DMS114 treated with DMSO at 0.1 percent for 48 hours (cell line): Measurements from ENCODE around the gene LHX4.

Experiments
- DNase-seq: peaks from one replicate; lab custom pipeline; 2025; ENCODE audit not compliant: unreplicated experiment; lab: John Stamatoyannopoulos, UW

LHX4 gene

DNA sequence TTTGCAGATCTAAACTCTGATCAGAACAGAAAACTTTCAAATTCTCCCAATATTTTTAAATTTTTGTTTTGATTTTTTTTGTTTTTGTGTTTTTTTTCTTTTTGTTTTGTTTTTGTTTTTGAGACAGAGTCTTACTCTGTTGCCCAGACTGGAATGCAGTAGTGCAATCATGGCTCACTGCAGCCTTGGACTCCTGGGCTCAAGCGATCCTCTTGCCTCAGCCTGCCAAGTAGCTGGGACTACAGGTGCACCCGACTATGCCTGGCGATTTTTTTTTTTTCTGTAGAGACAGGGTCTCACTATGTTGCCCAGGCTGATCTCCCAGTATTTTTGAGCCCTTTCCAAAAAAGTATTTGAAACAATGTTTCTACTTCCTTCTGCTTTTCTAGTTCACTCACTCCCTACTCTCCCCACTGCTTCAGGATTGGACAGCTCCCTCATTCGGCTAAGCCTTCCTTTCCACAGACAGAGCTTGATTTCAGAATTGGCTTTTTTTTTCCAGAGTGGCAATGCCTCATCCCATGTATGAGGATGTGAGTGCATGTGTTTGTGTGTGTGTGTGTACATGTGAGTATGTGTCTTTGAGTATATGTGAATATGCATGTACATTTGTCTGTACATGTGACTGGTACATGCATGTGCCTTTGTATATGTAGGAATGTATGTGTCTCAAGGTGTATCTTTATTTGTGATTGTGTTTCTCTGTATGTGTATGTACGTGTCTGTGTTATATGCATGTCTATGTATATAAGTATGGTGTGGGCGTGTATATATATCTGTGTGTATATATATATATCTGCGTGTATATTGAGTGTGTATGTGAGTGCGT, 11.9 kb downstream of the LHX4 start:
- DNase-seq = no peak

DNA sequence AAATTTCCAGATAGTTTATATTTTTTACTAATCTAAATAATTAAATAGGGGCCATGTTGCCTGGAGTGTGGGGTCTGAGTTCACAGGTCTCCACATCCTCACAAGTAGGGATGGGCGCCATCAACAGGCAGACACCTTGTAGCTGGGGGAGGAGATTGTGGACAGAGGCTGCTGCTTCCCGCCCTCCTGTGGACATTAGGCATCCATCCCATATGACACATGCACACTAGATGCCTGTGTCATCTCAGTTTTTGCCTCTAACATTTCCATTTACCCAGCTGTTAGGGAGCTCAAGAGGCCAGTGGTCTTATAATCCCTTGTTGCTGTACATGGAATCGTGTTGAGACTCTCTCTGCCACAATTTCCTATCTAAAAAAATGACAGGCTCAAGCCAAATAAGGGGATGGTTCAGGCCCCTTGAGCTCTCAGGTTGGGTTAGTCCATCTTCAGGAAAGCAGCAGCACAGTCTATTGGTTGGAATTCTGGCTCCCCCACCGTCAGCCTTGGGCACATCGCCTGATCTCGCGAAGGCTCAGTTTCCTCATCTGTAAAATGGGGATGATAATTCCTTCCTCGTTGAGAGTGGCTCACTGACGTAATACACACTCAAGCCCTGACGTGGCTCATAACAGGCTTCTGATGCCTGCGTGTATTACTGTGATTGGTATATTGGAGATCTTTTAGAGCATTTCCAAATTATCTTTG, 13.6 kb downstream of the LHX4 start:
- DNase-seq = no peak

DNA sequence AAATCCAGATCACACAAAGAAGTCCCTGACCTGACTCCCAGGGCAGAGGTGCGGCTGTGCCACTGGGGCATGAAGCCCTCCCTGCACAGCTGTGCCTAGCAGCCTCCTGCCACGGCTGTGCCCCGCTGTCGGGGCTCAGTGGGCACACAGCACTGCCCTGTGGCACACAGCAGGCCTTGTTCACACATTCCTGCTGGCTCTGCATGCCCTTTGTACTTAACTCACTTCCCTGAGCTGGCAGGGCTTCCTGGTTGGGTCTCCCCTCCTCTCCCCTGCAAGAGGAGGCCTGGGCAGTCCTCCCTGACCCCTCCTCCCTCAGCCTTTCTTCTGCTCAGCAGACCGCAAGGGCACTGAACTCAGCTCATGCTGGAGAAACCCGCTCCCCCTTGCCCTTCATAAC, 14.8 kb downstream of the LHX4 start:
- no peak for DNase-seq

DNA sequence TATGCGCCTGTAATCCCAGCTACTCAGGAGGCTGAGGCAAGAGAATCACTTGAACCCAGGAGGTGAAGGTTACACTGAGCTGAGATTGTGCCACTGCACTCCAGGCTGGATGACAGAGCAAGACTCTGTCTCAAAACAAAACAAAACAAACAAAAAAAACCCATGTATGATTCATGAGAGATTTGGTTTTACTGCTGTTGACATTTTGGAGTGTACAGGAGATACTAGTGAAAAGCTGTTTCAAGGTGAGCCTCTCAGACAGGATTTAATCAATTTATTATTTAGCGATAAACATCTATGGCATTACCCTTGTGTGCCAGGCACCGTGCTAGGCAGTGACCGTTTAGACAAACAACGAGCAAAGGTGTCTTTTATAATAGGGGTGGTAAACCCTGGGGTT, 16.5 kb downstream of the LHX4 start:
- DNase-seq = no peak

- DNase-seq = no peak
These were observed 17.0 kb downstream of the LHX4 start for GRCh38 chr1:180247061-180247460.

DNA sequence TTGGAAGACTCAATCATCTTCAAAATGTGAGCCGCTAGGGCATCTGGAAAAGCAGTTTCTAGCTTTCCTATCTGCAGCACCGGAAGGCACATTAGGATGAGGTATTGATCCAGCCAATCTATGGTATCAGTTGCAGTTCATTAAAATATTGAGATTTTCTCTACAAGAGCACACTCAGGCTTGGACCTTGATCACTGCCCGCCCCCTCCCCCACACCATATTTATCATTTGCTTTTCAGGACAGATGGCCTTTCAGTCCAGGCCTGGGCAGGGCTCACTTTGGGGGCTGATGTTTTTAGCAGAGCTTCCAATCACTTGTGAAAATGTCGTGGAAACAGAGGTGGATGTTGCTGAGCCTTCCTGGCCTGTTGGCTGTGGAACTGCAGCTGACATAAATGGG, 17.5 kb downstream of the LHX4 start:
- DNase-seq = no peak

GRCh38 chr1:180248176-180248575, 18.1 kb downstream of the LHX4 start:
- no peak for DNase-seq

DNA sequence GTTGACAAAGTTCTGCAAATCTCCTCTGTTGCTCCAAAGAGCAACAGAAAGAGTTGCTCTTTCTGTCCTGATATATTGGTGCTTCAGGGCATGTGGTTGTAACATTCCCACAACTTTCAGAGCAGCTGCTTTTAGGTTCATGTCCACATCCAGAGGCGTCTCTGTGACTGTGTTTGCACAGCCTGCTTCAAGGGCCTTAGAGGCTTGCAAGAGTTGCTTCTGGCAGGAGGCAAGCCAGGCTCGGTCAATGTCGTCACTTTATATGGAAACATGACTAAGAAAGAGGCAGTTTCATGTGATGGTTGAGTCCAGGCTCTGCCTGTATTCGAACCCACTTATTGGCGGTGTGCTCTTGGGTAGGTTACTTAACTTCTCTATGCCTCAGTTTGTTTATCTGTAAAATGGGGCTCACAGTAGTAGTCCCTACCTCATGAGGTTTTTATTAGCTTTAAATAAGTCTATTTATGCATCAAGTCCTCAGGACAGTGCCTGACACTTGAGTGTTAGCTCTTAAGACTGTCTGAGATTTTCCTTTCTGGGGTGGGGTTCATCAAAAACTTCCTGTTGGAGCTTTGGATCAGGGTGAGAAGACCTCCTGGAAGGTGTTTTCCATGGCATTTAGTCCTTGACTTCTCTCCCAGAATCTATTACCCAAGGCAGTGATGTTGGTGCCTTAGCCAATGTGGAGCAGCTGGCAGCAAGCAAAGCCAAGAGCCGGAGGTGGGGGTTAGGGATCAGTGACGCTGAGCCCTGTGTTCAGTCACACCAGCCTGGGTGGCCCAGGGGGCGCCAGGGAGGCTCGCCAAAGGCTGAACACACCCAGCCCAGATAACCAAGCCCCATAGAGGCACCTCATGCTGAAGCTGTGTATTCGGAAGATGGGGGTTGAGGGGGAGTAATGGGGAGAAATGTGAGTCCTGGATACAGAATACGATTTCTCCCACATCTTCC, 18.9 kb downstream of the LHX4 start:
- no peak for DNase-seq

DNA sequence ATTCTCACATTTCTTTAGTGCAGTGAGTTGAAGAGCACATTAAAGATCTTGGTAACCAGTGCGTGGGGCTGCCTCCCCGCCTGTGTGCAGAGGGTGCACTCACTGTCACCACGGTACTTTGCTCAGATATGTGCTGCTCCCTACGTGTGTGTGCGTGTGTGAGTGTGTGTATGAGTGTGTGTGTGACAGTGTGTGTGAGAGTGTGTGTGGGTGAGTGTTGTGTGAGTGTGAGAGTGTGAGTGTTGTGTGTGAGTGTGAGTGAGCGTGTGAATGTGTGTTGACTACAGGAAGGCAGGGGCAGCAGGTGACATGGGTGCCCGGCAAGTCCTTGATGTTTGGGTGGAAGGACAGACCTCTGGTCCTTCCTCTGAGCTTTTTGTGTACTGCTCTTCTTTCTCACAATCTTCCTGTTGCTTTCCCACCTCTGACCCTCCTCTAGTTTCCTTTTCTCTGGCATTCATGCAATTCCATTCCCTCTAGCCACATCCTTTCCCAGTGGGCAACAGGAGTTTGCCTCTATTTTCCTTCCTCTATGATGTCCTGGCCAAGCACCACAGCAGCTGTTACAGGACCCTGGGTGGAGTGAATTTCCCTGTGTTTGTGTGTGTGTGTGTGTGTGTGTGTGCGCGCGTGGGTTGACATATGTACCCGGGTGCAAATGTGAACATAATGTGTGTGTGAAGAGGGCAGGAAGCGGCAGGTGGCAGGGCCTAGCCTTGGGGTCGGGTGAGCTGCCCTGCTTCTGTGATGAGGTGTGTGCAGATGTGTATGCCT, 19.8 kb downstream of the LHX4 start:
- no peak for DNase-seq

GRCh38 chr1:180250499-180250770, 20.4 kb downstream of the LHX4 start:
- no peak for DNase-seq

DNA sequence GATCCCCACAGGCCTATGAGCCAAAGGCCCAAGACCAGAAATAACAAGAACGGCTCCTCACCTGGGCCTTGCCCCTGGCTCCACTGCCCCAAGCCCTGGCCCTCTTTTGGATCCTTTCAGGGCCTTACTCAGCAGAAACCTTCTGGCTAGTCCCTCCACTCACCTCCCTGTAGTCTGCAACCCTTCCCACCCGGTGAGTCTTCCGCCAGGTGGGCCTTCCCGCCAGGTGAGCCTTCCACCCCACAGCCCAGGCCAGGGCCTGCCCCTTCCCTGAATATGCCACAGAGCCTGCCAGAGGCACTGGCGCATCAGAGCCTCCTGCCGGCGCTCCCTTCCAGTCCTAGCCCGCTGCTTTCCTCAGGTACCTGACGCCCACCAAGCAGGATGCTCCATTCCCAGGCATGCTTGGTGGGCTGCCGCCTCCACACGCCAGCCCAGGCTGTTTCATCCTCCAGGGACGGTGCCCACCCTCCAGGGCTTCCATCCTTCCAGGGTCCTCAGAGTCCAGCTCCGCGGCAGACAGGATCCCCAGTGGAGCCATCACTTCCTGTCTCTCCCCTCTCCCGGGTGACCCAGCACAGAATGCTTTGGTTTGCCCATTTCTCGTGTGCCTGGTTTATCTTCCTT, 20.9 kb downstream of the LHX4 start:
- no peak for DNase-seq

DNA sequence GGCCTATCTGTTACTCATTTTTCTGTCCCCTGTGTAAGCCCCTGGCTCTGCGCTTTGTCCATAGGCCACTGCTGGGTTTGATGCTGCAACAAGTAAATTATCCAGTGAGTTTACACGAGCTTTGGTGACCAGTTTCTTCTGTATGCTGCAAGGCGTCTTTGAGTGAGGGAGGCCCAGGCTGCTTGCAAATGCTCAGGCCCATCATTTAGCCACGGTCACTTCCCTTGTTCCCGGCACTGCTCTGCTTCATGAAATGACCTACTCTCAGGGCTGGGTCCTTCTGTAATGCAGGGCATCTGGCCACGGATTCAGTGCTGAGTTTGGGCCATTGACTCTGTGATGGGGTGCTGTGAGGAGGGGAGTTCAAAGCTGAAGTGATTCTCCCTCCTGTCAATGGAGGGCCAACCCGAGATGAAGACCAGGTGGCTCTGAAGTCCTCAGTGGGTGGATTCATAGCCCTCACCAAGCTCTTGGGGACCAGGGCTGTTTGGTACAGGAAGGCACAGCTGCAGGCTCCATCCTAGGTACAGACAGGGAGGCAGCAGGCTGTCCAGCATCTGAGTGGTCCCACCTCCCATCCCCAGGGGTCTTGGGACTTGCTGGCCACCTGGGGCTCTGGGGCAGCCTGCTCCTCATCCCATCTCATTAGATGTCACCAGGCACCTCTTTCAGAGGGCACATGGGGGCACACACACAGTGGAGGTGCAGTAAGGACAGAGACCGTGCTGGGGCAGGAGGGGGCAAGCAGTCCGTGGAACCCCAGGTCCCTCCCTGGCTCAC, 21.7 kb downstream of the LHX4 start:
- no peak for DNase-seq

- DNase-seq = no peak
These were observed 22.8 kb downstream of the LHX4 start for GRCh38 chr1:180252638-180253536.

- DNase-seq = no peak
These were observed 23.8 kb downstream of the LHX4 start for GRCh38 chr1:180253585-180254495.

GRCh38 chr1:180254496-180254819, 24.4 kb downstream of the LHX4 start:
- no peak for DNase-seq

GRCh38 chr1:180254854-180255253, 24.8 kb downstream of the LHX4 start:
- no peak for DNase-seq

GRCh38 chr1:180255536-180256340, 25.7 kb downstream of the LHX4 start:
- DNase-seq = no peak
